ENCODE data around the gene PXYLP1. TPM values are rescaled to one million over a fixed set of nuclear protein-coding genes. Genes with fewer than 3 reads are reported as not detected.

PXYLP1 gene
- total and polyA plus RNA-seq, 2 of the 8 experiments (the other 6 are each of a cell fraction or from before 2014, with no cell fraction given), result 19.4 to 20.6 TPM

GRCh38 chr3:141266797-141267555, 35.4 kb downstream of the PXYLP1 start:
- 87% methylated on average over 11 of the region's 13 CpGs; no CpG with 5 or more reads in 1 of the 2 experiments for WGBS, 2 experiments (ENCODE audit: extremely low coverage in 1 of 2, insufficient coverage in 1 of 2, insufficient read length in 1 of 2, insufficient replicate concordance in 2 of 2, low coverage in 1 of 2, low lambda C conversion rate in 2 of 2, missing lambda C conversion rate in 1 of 2)
- Histone ChIP-seq H2AFZ (ENCODE audit: low read length) (no peak overlapping the region), H3K4me2 (ENCODE audit: insufficient read depth in 1 of 2, low read depth in 2 of 2, low read length in 2 of 2) (no peak overlapping the region), H3K36me3 (ENCODE audit: control insufficient read depth in 2 of 4, insufficient read depth in 4 of 4, low read length in 3 of 4) (peaks cover 0 to under 1% (median under 1%) of the 10 kb centered on the region in 4 experiments; a peak in 3 of 8 replicates), H3K23me2 (ENCODE audit: low read depth, low read length) (no peaks in the 10 kb centered on the region), H2BK120ac (replicated peaks; ENCODE audit: low read depth, low read length) (no peak overlapping the region), H2BK12ac (ENCODE audit: low read depth, low read length) (no peak overlapping the region), H3K56ac (replicated peaks; ENCODE audit: insufficient read length, low read depth, low read length) (no peak overlapping the region), H4K91ac (replicated peaks; ENCODE audit: insufficient read length, low read length) (no peak overlapping the region), H3K4me3 (ENCODE audit: extremely low read depth in 1 of 4, insufficient read depth in 2 of 4, low read depth in 3 of 4, low read length in 4 of 4) (no peak overlapping the region), H3K27me3 (replicated peaks in 1 of 4; ENCODE audit: control insufficient read depth in 3 of 4, extremely low read depth in 1 of 4, insufficient read depth in 3 of 4, low read length in 3 of 4) (no peaks in the 10 kb centered on the region), H3K9ac (replicated peaks in 1 of 4; ENCODE audit: extremely low read depth in 1 of 4, low read depth in 3 of 4, low read length in 3 of 4) (no peak overlapping the region), H4K20me1 (replicated peaks in 1 of 2; ENCODE audit: control insufficient read depth in 1 of 2, insufficient read depth in 2 of 2, low read length in 2 of 2) (peaks cover 0 to 2% of the 10 kb centered on the region in 2 experiments), H3K27ac (ENCODE audit: low read depth, low read length) (no peak overlapping the region), H3K79me2 (ENCODE audit: control insufficient read depth in 1 of 2, insufficient read depth in 2 of 2, low read length in 2 of 2) (no peaks in the 10 kb centered on the region), H3K4ac (replicated peaks; ENCODE audit: insufficient read length, low read depth, low read length) (no peak overlapping the region), H3K23ac (ENCODE audit: insufficient read length) (no peak overlapping the region), H2BK15ac (ENCODE audit: low read length) (no peak overlapping the region), H3K9me3 (ENCODE audit: insufficient read depth in 2 of 2, low read depth in 1 of 2, low read length in 1 of 2) (no peaks in the 10 kb centered on the region), H3K14ac (ENCODE audit: insufficient read length) (no peak overlapping the region), H4K5ac (ENCODE audit: insufficient read length, low read depth, low read length) (no peak overlapping the region), H3K79me1 (ENCODE audit: low read depth, low read length) (no peaks in the 10 kb centered on the region), H2BK20ac (ENCODE audit: low read length) (no peak overlapping the region), H3K4me1 (replicated peaks in 1 of 4; ENCODE audit: control insufficient read depth in 3 of 4, insufficient read depth in 4 of 4, low read length in 3 of 4) (no peaks in the 10 kb centered on the region), H2AK5ac (ENCODE audit: low read depth, low read length) (no peak overlapping the region), H2BK5ac (ENCODE audit: low read depth, low read length) (no peak overlapping the region), H3K18ac (ENCODE audit: extremely low read depth, low read length) (no peak overlapping the region), H4K8ac (ENCODE audit: extremely low read depth, insufficient read depth, low read length) (no peak overlapping the region)
- DNase-seq (ENCODE audit: low read depth in 1 of 2, low spot score in 2 of 2) (no peak), FAIRE-seq (no peak)
- ChIA-PET POLR2A (ENCODE audit: partially characterized antibody) (no interaction called here), CTCF (ENCODE audit: partially characterized antibody) (interaction anchor here (0.6 to 4.8 kb wide), 10 partner anchors 11 to 267 kb away, joined by 3 to 39 read pairs (median 4); partner anchors contain the start of gene PXYLP1)
- no peak for TF ChIP-seq E2F6 (IDR thresholded peaks at IDR 0.05)
